ENCODE results near the gene TSC22D1.
A peak's percentile ranks its signal among the peaks of the same experiment; 100 is the strongest.

The TSC22D1 gene

GRCh38 chr13:44398606-44399005 is 177.5 kb downstream of the TSC22D1 start:
- H3K36me3 ChIP-seq (replicated peaks in 1 of 2; ENCODE audit: control insufficient read depth in 2 of 2, insufficient read depth in 2 of 2, low read length in 2 of 2), result no peaks in the 10 kb centered on the region
- no peaks in the 10 kb centered on the region for H3K27me3 ChIP-seq (ENCODE audit: control insufficient read depth in 3 of 3, insufficient read depth in 3 of 3, low read depth in 1 of 3, low read length in 3 of 3)
- no peak overlapping the region for H3K14ac ChIP-seq (ENCODE audit: low read length)
- no peak overlapping the region for H2BK15ac ChIP-seq (ENCODE audit: low read length)
- no peak overlapping the region for H3K4me3 ChIP-seq (ENCODE audit: low read length in 2 of 2)
- no peak overlapping the region for H2BK5ac ChIP-seq (ENCODE audit: low read length)
- H3K4ac ChIP-seq (ENCODE audit: low read length), result no peak overlapping the region
- no peak overlapping the region for H3K9ac ChIP-seq (ENCODE audit: low read depth, low read length, poor library complexity)
- peak overlapping the region; percentile 69 for H3K18ac ChIP-seq (ENCODE audit: low read length)
- H3K4me1 ChIP-seq (ENCODE audit: control insufficient read depth in 2 of 2, insufficient read depth in 1 of 2, low read depth in 1 of 2, low read length in 2 of 2), result peaks cover 25 to 35% of the 10 kb centered on the region in 2 donors
- WGBS, 2 donors (ENCODE audit: extremely low coverage in 2 of 2, insufficient read length in 2 of 2, insufficient replicate concordance in 1 of 2), result no CpG with 5 or more reads among the region's 3 CpGs
- H3K9me3 ChIP-seq (replicated peaks in 1 of 2; ENCODE audit: control insufficient read depth in 2 of 2, insufficient read depth in 1 of 2, low read depth in 1 of 2, low read length in 2 of 2), result no peaks in the 10 kb centered on the region
- H2BK120ac ChIP-seq (ENCODE audit: low read depth, low read length), result no peak overlapping the region
- no peak overlapping the region for H3K4me2 ChIP-seq (ENCODE audit: insufficient read depth, low read length, poor library complexity, severe bottlenecking)
- H3K79me1 ChIP-seq (ENCODE audit: low read depth, low read length), result no peaks in the 10 kb centered on the region
- no peak overlapping the region for H2BK12ac ChIP-seq (ENCODE audit: low read length)
- H4K91ac ChIP-seq (ENCODE audit: low read depth, low read length, poor library complexity), result no peak overlapping the region
- DNase-seq (ENCODE audit: low spot score), result no peak
- no peak overlapping the region for H3K27ac ChIP-seq (replicated peaks; ENCODE audit: low read length)
- no peak overlapping the region for H4K8ac ChIP-seq (ENCODE audit: low read depth, low read length)
- H2AK5ac ChIP-seq (ENCODE audit: low read depth, low read length), result peak overlapping the region; percentile 50
- no peak overlapping the region for H3K23ac ChIP-seq (ENCODE audit: low read depth, low read length, poor library complexity)
- H2AFZ ChIP-seq (ENCODE audit: low read length), result no peak overlapping the region

GRCh38 chr13:44397766-44398223 is 178.3 kb downstream of the TSC22D1 start:
- no peak overlapping the region for H4K91ac ChIP-seq (ENCODE audit: low read depth, low read length, poor library complexity)
- H3K36me3 ChIP-seq (replicated peaks in 1 of 2; ENCODE audit: control insufficient read depth in 2 of 2, insufficient read depth in 2 of 2, low read length in 2 of 2), result no peaks in the 10 kb centered on the region
- H3K27me3 ChIP-seq (ENCODE audit: control insufficient read depth in 3 of 3, insufficient read depth in 3 of 3, low read depth in 1 of 3, low read length in 3 of 3), result no peaks in the 10 kb centered on the region
- H3K79me1 ChIP-seq (ENCODE audit: low read depth, low read length), result no peaks in the 10 kb centered on the region
- H3K9me3 ChIP-seq (replicated peaks in 1 of 2; ENCODE audit: control insufficient read depth in 2 of 2, insufficient read depth in 1 of 2, low read depth in 1 of 2, low read length in 2 of 2), result no peaks in the 10 kb centered on the region
- peak overlapping the region; percentile 86 for H2AFZ ChIP-seq (ENCODE audit: low read length)
- peak overlapping the region; percentile 13 for H3K18ac ChIP-seq (ENCODE audit: low read length)
- no peak overlapping the region for H2BK5ac ChIP-seq (ENCODE audit: low read length)
- H3K4me2 ChIP-seq (ENCODE audit: insufficient read depth, low read length, poor library complexity, severe bottlenecking), result no peak overlapping the region
- H3K23ac ChIP-seq (ENCODE audit: low read depth, low read length, poor library complexity), result no peak overlapping the region
- H3K4ac ChIP-seq (ENCODE audit: low read length), result no peak overlapping the region
- no peak for DNase-seq (ENCODE audit: low spot score)
- no peak overlapping the region for H2BK15ac ChIP-seq (ENCODE audit: low read length)
- H3K14ac ChIP-seq (ENCODE audit: low read length), result no peak overlapping the region
- no peak overlapping the region for H2AK5ac ChIP-seq (ENCODE audit: low read depth, low read length)
- WGBS, 2 donors (ENCODE audit: extremely low coverage in 2 of 2, insufficient read length in 2 of 2, insufficient replicate concordance in 1 of 2), result no CpG with 5 or more reads among the region's 3 CpGs
- H4K8ac ChIP-seq (ENCODE audit: low read depth, low read length), result no peak overlapping the region
- H2BK12ac ChIP-seq (ENCODE audit: low read length), result no peak overlapping the region
- peak overlapping the region; percentile 94 for H3K27ac ChIP-seq (replicated peaks; ENCODE audit: low read length)
- H3K4me3 ChIP-seq (ENCODE audit: low read length in 2 of 2), result no peak overlapping the region
- no peak overlapping the region for H3K9ac ChIP-seq (ENCODE audit: low read depth, low read length, poor library complexity)
- H2BK120ac ChIP-seq (ENCODE audit: low read depth, low read length), result no peak overlapping the region
- peaks cover 19 to 27% of the 10 kb centered on the region in 2 donors for H3K4me1 ChIP-seq (ENCODE audit: control insufficient read depth in 2 of 2, insufficient read depth in 1 of 2, low read depth in 1 of 2, low read length in 2 of 2)

- Histone ChIP-seq H3K18ac (ENCODE audit: low read length) (peak overlapping the region; percentile 60), H3K23ac (ENCODE audit: low read depth, low read length, poor library complexity) (no peak overlapping the region), H3K27ac (replicated peaks; ENCODE audit: low read length) (peak overlapping the region; percentile 94)
Observed at GRCh38 chr13:44396701-44397580, 179.2 kb downstream of the TSC22D1 start.

GRCh38 chr13:44395976-44396694 is 180.0 kb downstream of the TSC22D1 start:
- H3K18ac ChIP-seq (ENCODE audit: low read length), result peak overlapping the region; percentile 6
- no peak overlapping the region for H3K4ac ChIP-seq (ENCODE audit: low read length)
- H3K36me3 ChIP-seq (replicated peaks in 1 of 2; ENCODE audit: control insufficient read depth in 2 of 2, insufficient read depth in 2 of 2, low read length in 2 of 2), result no peaks in the 10 kb centered on the region
- no peak overlapping the region for H2BK12ac ChIP-seq (ENCODE audit: low read length)
- no peaks in the 10 kb centered on the region for H3K27me3 ChIP-seq (ENCODE audit: control insufficient read depth in 3 of 3, insufficient read depth in 3 of 3, low read depth in 1 of 3, low read length in 3 of 3)
- no peak overlapping the region for H2BK15ac ChIP-seq (ENCODE audit: low read length)
- H2AK5ac ChIP-seq (ENCODE audit: low read depth, low read length), result no peak overlapping the region
- H2AFZ ChIP-seq (ENCODE audit: low read length), result peak overlapping the region; percentile 86
- no CpG with 5 or more reads among the region's 8 CpGs for WGBS, 2 donors (ENCODE audit: extremely low coverage in 2 of 2, insufficient read length in 2 of 2, insufficient replicate concordance in 1 of 2)
- no peak overlapping the region for H4K91ac ChIP-seq (ENCODE audit: low read depth, low read length, poor library complexity)
- no peak for DNase-seq (ENCODE audit: low spot score)
- H3K4me3 ChIP-seq (ENCODE audit: low read length in 2 of 2), result no peak overlapping the region
- no peak overlapping the region for H3K9ac ChIP-seq (ENCODE audit: low read depth, low read length, poor library complexity)
- no peak overlapping the region for H4K8ac ChIP-seq (ENCODE audit: low read depth, low read length)
- peak overlapping the region; percentile 94 for H3K27ac ChIP-seq (replicated peaks; ENCODE audit: low read length)
- no peaks in the 10 kb centered on the region for H3K9me3 ChIP-seq (replicated peaks in 1 of 2; ENCODE audit: control insufficient read depth in 2 of 2, insufficient read depth in 1 of 2, low read depth in 1 of 2, low read length in 2 of 2)
- H3K4me2 ChIP-seq (ENCODE audit: insufficient read depth, low read length, poor library complexity, severe bottlenecking), result no peak overlapping the region
- H2BK120ac ChIP-seq (ENCODE audit: low read depth, low read length), result no peak overlapping the region
- no peak overlapping the region for H3K23ac ChIP-seq (ENCODE audit: low read depth, low read length, poor library complexity)
- H3K4me1 ChIP-seq (ENCODE audit: control insufficient read depth in 2 of 2, insufficient read depth in 1 of 2, low read depth in 1 of 2, low read length in 2 of 2), result peaks cover 19 to 23% of the 10 kb centered on the region in 2 donors
- H3K79me1 ChIP-seq (ENCODE audit: low read depth, low read length), result no peaks in the 10 kb centered on the region
- no peak overlapping the region for H3K14ac ChIP-seq (ENCODE audit: low read length)
- H2BK5ac ChIP-seq (ENCODE audit: low read length), result no peak overlapping the region

More at GRCh38 chr13:44396701-44397580, 179.2 kb downstream of the TSC22D1 start:
- H3K27me3 ChIP-seq (ENCODE audit: control insufficient read depth in 3 of 3, insufficient read depth in 3 of 3, low read depth in 1 of 3, low read length in 3 of 3), result no peaks in the 10 kb centered on the region
- H3K4me3 ChIP-seq (ENCODE audit: low read length in 2 of 2), result peak overlapping the region in 1 of 2 donors; percentile 14
- peaks cover 19 to 23% of the 10 kb centered on the region in 2 donors for H3K4me1 ChIP-seq (ENCODE audit: control insufficient read depth in 2 of 2, insufficient read depth in 1 of 2, low read depth in 1 of 2, low read length in 2 of 2)
- H3K4me2 ChIP-seq (ENCODE audit: insufficient read depth, low read length, poor library complexity, severe bottlenecking), result no peak overlapping the region
- H3K4ac ChIP-seq (ENCODE audit: low read length), result no peak overlapping the region
- no peak overlapping the region for H4K8ac ChIP-seq (ENCODE audit: low read depth, low read length)
- H2AFZ ChIP-seq (ENCODE audit: low read length), result peak overlapping the region; percentile 86
- no peak overlapping the region for H3K9ac ChIP-seq (ENCODE audit: low read depth, low read length, poor library complexity)
- peak; percentile 78 for DNase-seq (ENCODE audit: low spot score)
- no peak overlapping the region for H3K14ac ChIP-seq (ENCODE audit: low read length)
- no peak overlapping the region for H2BK120ac ChIP-seq (ENCODE audit: low read depth, low read length)
- H2BK5ac ChIP-seq (ENCODE audit: low read length), result no peak overlapping the region
- H3K9me3 ChIP-seq (replicated peaks in 1 of 2; ENCODE audit: control insufficient read depth in 2 of 2, insufficient read depth in 1 of 2, low read depth in 1 of 2, low read length in 2 of 2), result no peaks in the 10 kb centered on the region
- no peaks in the 10 kb centered on the region for H3K36me3 ChIP-seq (replicated peaks in 1 of 2; ENCODE audit: control insufficient read depth in 2 of 2, insufficient read depth in 2 of 2, low read length in 2 of 2)
- no peak overlapping the region for H4K91ac ChIP-seq (ENCODE audit: low read depth, low read length, poor library complexity)
- WGBS, 2 donors (ENCODE audit: extremely low coverage in 2 of 2, insufficient read length in 2 of 2, insufficient replicate concordance in 1 of 2), result no CpG with 5 or more reads among the region's 26 CpGs
- no peak overlapping the region for H2AK5ac ChIP-seq (ENCODE audit: low read depth, low read length)
- no peaks in the 10 kb centered on the region for H3K79me1 ChIP-seq (ENCODE audit: low read depth, low read length)
- H2BK15ac ChIP-seq (ENCODE audit: low read length), result no peak overlapping the region
- H2BK12ac ChIP-seq (ENCODE audit: low read length), result no peak overlapping the region

Measured in neuronal stem cell (in vitro differentiated cells).